HEK293 (cell line): ENCODE data around the gene WASF2.

Source experiments
- KLF1 ChIP-seq: fragments of 450-650 bp; formaldehyde crosslinking; IDR thresholded peaks from 2 replicates; pipeline ENCODE4 v1.5.1; 2016; ENCODE audit warnings: missing biosample characterization, missing genetic modification characterization
- KLF16 ChIP-seq: fragments of 450-650 bp; formaldehyde crosslinking; IDR thresholded peaks from 2 replicates; pipeline ENCODE4 v1.5.1; 2017; ENCODE audit warnings: missing biosample characterization, missing genetic modification characterization
- KLF17 ChIP-seq: fragments of 450-650 bp; formaldehyde crosslinking; IDR thresholded peaks from 2 replicates; pipeline ENCODE4 v1.5.1; 2016; ENCODE audit warnings: missing biosample characterization, missing genetic modification characterization
- KLF7 ChIP-seq: fragments of 450-650 bp; formaldehyde crosslinking; IDR thresholded peaks from 2 replicates; pipeline ENCODE4 v1.5.1; 2016; ENCODE audit warnings: missing biosample characterization, missing genetic modification characterization, borderline replicate concordance
- KLF8 ChIP-seq: fragments of 450-650 bp; formaldehyde crosslinking; IDR thresholded peaks from 2 replicates; pipeline ENCODE4 v1.5.1; 2016; ENCODE audit warnings: missing biosample characterization, missing genetic modification characterization
- KLF9 ChIP-seq: fragments of 450-650 bp; formaldehyde crosslinking; IDR thresholded peaks from 2 replicates; pipeline ENCODE4 v1.5.1; 2016; ENCODE audit warnings: missing biosample characterization, missing genetic modification characterization, low read depth
- OVOL3 ChIP-seq: fragments of 450-650 bp; formaldehyde crosslinking; IDR thresholded peaks from 2 replicates; pipeline ENCODE4 v1.5.1; 2016; ENCODE audit warnings: missing biosample characterization, missing genetic modification characterization
- SCRT1 ChIP-seq: fragments of 450-650 bp; formaldehyde crosslinking; IDR thresholded peaks from 2 replicates; pipeline ENCODE4 v1.5.1; 2016; ENCODE audit warnings: missing biosample characterization, missing genetic modification characterization, borderline replicate concordance
- SP2 ChIP-seq: fragments of 450-650 bp; formaldehyde crosslinking; IDR thresholded peaks from 2 replicates; pipeline ENCODE4 v1.5.1; 2016; ENCODE audit warnings: missing biosample characterization, missing genetic modification characterization
- YY1 ChIP-seq: fragments of 450-650 bp; formaldehyde crosslinking; IDR thresholded peaks from 2 replicates; pipeline ENCODE4 v1.5.1; 2018; ENCODE audit warnings: missing biosample characterization, missing genetic modification characterization
- ZBTB48 ChIP-seq: fragments of 450-650 bp; formaldehyde crosslinking; IDR thresholded peaks from 2 replicates; pipeline ENCODE4 v1.5.1; 2016; ENCODE audit warnings: missing biosample characterization, missing genetic modification characterization
- ZBTB8A ChIP-seq: fragments of 450-650 bp; formaldehyde crosslinking; IDR thresholded peaks from 2 replicates; pipeline ENCODE4 v1.5.1; 2016; ENCODE audit warnings: missing biosample characterization, missing genetic modification characterization
- ZEB2 ChIP-seq: fragments of 450-650 bp; formaldehyde crosslinking; IDR thresholded peaks from 2 replicates; pipeline ENCODE4 v1.5.1; 2016; ENCODE audit warnings: missing biosample characterization, missing genetic modification characterization
- ZFP37 ChIP-seq: fragments of 450-650 bp; formaldehyde crosslinking; IDR thresholded peaks from 2 replicates; pipeline ENCODE4 v1.5.1; 2016; ENCODE audit warnings: missing biosample characterization, missing genetic modification characterization
- ZIC2 ChIP-seq: fragments of 450-650 bp; formaldehyde crosslinking; IDR thresholded peaks from 2 replicates; pipeline ENCODE4 v1.5.1; 2016; ENCODE audit warnings: missing biosample characterization, missing genetic modification characterization
- ZNF114 ChIP-seq: fragments of 450-650 bp; formaldehyde crosslinking; IDR thresholded peaks from 2 replicates; pipeline ENCODE4 v1.5.0; 2017; ENCODE audit warnings: missing biosample characterization, missing genetic modification characterization
- ZNF157 ChIP-seq: fragments of 450-650 bp; formaldehyde crosslinking; IDR thresholded peaks from 2 replicates; pipeline ENCODE4 v1.5.1; 2016; ENCODE audit warnings: missing biosample characterization, missing genetic modification characterization
- ZNF175 ChIP-seq: fragments of 450-650 bp; formaldehyde crosslinking; IDR thresholded peaks from 2 replicates; pipeline ENCODE4 v1.5.1; 2016; ENCODE audit warnings: missing biosample characterization, missing genetic modification characterization
- ZNF2 ChIP-seq: fragments of 450-650 bp; formaldehyde crosslinking; IDR thresholded peaks from 2 replicates; pipeline ENCODE4 v1.5.1; 2016; ENCODE audit warnings: missing biosample characterization, missing genetic modification characterization
- ZNF248 ChIP-seq: fragments of 450-650 bp; formaldehyde crosslinking; IDR thresholded peaks from 2 replicates; pipeline ENCODE4 v1.5.1; 2017; ENCODE audit warnings: missing biosample characterization, missing genetic modification characterization
- ZNF341 ChIP-seq: fragments of 450-650 bp; formaldehyde crosslinking; IDR thresholded peaks from 2 replicates; pipeline ENCODE4; 2016; ENCODE audit warnings: low read depth, missing biosample characterization, missing genetic modification characterization
- ZNF416 ChIP-seq: fragments of 450-650 bp; formaldehyde crosslinking; IDR thresholded peaks from 2 replicates; pipeline ENCODE4 v1.5.1; 2016; ENCODE audit warnings: missing biosample characterization, missing genetic modification characterization
- ZNF558 ChIP-seq: fragments of 450-650 bp; formaldehyde crosslinking; IDR thresholded peaks from 2 replicates; pipeline ENCODE4 v1.5.1; 2016; ENCODE audit warnings: missing biosample characterization, missing genetic modification characterization
- ZNF585B ChIP-seq: fragments of 450-650 bp; formaldehyde crosslinking; IDR thresholded peaks from 2 replicates; pipeline ENCODE4 v1.5.1; 2016; ENCODE audit warnings: missing biosample characterization, missing genetic modification characterization
- ZNF704 ChIP-seq: fragments of 450-650 bp; formaldehyde crosslinking; IDR thresholded peaks from 2 replicates; pipeline ENCODE4 v1.5.1; 2016; ENCODE audit warnings: missing biosample characterization, missing genetic modification characterization
- ZNF791 ChIP-seq: fragments of 450-650 bp; formaldehyde crosslinking; IDR thresholded peaks from 2 replicates; pipeline ENCODE4 v1.5.1; 2016; ENCODE audit warnings: missing biosample characterization, missing genetic modification characterization
- ZNF837 ChIP-seq: fragments of 450-650 bp; formaldehyde crosslinking; IDR thresholded peaks from 2 replicates; pipeline ENCODE4 v1.5.1; 2016; ENCODE audit warnings: missing biosample characterization, missing genetic modification characterization
- ZSCAN23 ChIP-seq: fragments of 450-650 bp; formaldehyde crosslinking; IDR thresholded peaks from 2 replicates; pipeline ENCODE4 v1.5.1; 2016; ENCODE audit warnings: missing biosample characterization, missing genetic modification characterization
- ZSCAN30 ChIP-seq: fragments of 450-650 bp; IDR thresholded peaks from 2 replicates; pipeline ENCODE4 v1.5.1; 2018; ENCODE audit warnings: missing biosample characterization, mild to moderate bottlenecking, missing genetic modification characterization, moderate library complexity
- TF ChIP-seq, protein P1 (sequence below): fragments of 450-650 bp; formaldehyde crosslinking; IDR thresholded peaks from 2 replicates; pipeline ENCODE4; 2016; ENCODE audit warnings: missing biosample characterization, missing genetic modification characterization
- TF ChIP-seq, protein P2 (sequence below): fragments of 450-650 bp; formaldehyde crosslinking; IDR thresholded peaks from 2 replicates; pipeline ENCODE4 v1.5.1; 2016; ENCODE audit warnings: missing biosample characterization, missing genetic modification characterization
- TF ChIP-seq, protein P3 (sequence below): fragments of 450-650 bp; IDR thresholded peaks from 2 replicates; pipeline ENCODE4 v1.5.1; 2018; ENCODE audit warnings: missing biosample characterization, missing genetic modification characterization
- TF ChIP-seq, protein P4 (sequence below): fragments of 450-650 bp; formaldehyde crosslinking; IDR thresholded peaks from 2 replicates; pipeline ENCODE4 v1.5.1; 2016; ENCODE audit warnings: missing biosample characterization, missing genetic modification characterization

WASF2 gene

GRCh38 chr1:27365372-27366112 lies 124.4 kb downstream of the WASF2 start (continued):
- TF ChIP-seq ZNF248: no peak
- no peak for TF ChIP-seq SCRT1 (tag by site-specific recombination)
- no peak for TF ChIP-seq ZIC2 (tag by site-specific recombination)
- TF ChIP-seq KLF1 (tag by site-specific recombination): peak; percentile 87
- TF ChIP-seq ZNF585B (tag by site-specific recombination): no peak
- TF ChIP-seq, protein P1, sequence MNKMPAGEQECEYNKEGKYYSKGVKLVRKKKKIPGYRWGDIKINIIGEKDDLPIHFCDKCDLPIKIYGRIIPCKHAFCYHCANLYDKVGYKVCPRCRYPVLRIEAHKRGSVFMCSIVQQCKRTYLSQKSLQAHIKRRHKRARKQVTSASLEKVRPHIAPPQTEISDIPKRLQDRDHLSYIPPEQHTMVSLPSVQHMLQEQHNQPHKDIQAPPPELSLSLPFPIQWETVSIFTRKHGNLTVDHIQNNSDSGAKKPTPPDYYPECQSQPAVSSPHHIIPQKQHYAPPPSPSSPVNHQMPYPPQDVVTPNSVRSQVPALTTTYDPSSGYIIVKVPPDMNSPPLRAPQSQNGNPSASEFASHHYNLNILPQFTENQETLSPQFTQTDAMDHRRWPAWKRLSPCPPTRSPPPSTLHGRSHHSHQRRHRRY (tag by site-specific recombination): no peak
- no peak for TF ChIP-seq ZSCAN30 (tag by site-specific recombination)
- TF ChIP-seq ZBTB8A (tag by site-specific recombination): peak; percentile 96
- TF ChIP-seq, protein P2, sequence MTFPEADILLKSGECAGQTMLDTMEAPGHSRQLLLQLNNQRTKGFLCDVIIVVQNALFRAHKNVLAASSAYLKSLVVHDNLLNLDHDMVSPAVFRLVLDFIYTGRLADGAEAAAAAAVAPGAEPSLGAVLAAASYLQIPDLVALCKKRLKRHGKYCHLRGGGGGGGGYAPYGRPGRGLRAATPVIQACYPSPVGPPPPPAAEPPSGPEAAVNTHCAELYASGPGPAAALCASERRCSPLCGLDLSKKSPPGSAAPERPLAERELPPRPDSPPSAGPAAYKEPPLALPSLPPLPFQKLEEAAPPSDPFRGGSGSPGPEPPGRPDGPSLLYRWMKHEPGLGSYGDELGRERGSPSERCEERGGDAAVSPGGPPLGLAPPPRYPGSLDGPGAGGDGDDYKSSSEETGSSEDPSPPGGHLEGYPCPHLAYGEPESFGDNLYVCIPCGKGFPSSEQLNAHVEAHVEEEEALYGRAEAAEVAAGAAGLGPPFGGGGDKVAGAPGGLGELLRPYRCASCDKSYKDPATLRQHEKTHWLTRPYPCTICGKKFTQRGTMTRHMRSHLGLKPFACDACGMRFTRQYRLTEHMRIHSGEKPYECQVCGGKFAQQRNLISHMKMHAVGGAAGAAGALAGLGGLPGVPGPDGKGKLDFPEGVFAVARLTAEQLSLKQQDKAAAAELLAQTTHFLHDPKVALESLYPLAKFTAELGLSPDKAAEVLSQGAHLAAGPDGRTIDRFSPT (tag by site-specific recombination): peak; percentile 72
- no peak for TF ChIP-seq YY1 (tag by site-specific recombination)
- TF ChIP-seq ZFP37 (tag by site-specific recombination): no peak
- peak; percentile 99 for TF ChIP-seq ZBTB48 (tag by site-specific recombination)
- TF ChIP-seq ZNF114 (tag by site-specific recombination): no peak
- TF ChIP-seq OVOL3 (tag by site-specific recombination): no peak
- TF ChIP-seq ZNF558 (tag by site-specific recombination): no peak
- TF ChIP-seq KLF16 (tag by site-specific recombination): peak; percentile 83
- peak; percentile 96 for TF ChIP-seq KLF9 (tag by site-specific recombination)
- no peak for TF ChIP-seq ZNF837 (tag by site-specific recombination)
- peak; percentile 40; the same call in 1 of the 2 replicates for TF ChIP-seq KLF7 (tag by site-specific recombination)
- TF ChIP-seq ZNF157 (tag by site-specific recombination): no peak
- peak; percentile 82 for TF ChIP-seq SP2 (tag by site-specific recombination)
- TF ChIP-seq, protein P3, sequence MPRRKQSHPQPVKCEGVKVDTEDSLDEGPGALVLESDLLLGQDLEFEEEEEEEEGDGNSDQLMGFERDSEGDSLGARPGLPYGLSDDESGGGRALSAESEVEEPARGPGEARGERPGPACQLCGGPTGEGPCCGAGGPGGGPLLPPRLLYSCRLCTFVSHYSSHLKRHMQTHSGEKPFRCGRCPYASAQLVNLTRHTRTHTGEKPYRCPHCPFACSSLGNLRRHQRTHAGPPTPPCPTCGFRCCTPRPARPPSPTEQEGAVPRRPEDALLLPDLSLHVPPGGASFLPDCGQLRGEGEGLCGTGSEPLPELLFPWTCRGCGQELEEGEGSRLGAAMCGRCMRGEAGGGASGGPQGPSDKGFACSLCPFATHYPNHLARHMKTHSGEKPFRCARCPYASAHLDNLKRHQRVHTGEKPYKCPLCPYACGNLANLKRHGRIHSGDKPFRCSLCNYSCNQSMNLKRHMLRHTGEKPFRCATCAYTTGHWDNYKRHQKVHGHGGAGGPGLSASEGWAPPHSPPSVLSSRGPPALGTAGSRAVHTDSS: no peak
- no peak for TF ChIP-seq ZNF175 (tag by site-specific recombination)
- no peak for TF ChIP-seq ZNF791
- TF ChIP-seq ZSCAN23 (tag by site-specific recombination): no peak
- no peak for TF ChIP-seq ZNF416 (tag by site-specific recombination)
- TF ChIP-seq, protein P4, sequence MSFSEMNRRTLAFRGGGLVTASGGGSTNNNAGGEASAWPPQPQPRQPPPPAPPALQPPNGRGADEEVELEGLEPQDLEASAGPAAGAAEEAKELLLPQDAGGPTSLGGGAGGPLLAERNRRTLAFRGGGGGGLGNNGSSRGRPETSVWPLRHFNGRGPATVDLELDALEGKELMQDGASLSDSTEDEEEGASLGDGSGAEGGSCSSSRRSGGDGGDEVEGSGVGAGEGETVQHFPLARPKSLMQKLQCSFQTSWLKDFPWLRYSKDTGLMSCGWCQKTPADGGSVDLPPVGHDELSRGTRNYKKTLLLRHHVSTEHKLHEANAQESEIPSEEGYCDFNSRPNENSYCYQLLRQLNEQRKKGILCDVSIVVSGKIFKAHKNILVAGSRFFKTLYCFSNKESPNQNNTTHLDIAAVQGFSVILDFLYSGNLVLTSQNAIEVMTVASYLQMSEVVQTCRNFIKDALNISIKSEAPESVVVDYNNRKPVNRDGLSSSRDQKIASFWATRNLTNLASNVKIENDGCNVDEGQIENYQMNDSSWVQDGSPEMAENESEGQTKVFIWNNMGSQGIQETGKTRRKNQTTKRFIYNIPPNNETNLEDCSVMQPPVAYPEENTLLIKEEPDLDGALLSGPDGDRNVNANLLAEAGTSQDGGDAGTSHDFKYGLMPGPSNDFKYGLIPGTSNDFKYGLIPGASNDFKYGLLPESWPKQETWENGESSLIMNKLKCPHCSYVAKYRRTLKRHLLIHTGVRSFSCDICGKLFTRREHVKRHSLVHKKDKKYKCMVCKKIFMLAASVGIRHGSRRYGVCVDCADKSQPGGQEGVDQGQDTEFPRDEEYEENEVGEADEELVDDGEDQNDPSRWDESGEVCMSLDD (tag by site-specific recombination): peak; percentile 47; the same call in 1 of the 2 replicates
- TF ChIP-seq ZEB2 (tag by site-specific recombination): 0 out of 2 replicates have a peak, but pooled peaks have one; percentile 42
- peak; percentile 51 for TF ChIP-seq KLF17 (tag by site-specific recombination)
- peak; percentile 93 for TF ChIP-seq KLF8
- TF ChIP-seq ZNF341 (tag by site-specific recombination): peak; percentile 99
- TF ChIP-seq ZNF704 (tag by site-specific recombination): no peak
- TF ChIP-seq ZNF2: no peak
